ENCODE data around the gene ZNF747.

- TF ChIP-seq EZH2 (IDR thresholded peaks at IDR 0.05; ENCODE audit: borderline replicate concordance, low read depth, low read length, poor library complexity, severe bottlenecking), result no peak
- TF ChIP-seq CTCF (conservative IDR thresholded peaks at IDR 0.05; ENCODE audit: low read depth, low read length), result no peak
These were observed 19.4 kb downstream of the ZNF747 start for GRCh38 chr16:30515275-30515674.

Data from A673 (cell line).